ENCODE data around the gene MAGEE2. TPM values are rescaled to one million over a fixed set of nuclear protein-coding genes. Genes with fewer than 3 reads are reported as not detected.
"Not testable (repeated sequence)": the region's sequence is repeated elsewhere in the genome, so short reads cannot be mapped to it uniquely, and the experiment has no call there.

Gene MAGEE2
- total RNA-seq (under 1 TPM; 0.24 to 0.29 TPM), polyA plus RNA-seq (ENCODE audit: insufficient read length in 6 of 6) (1 to 10 TPM in 4 of 6 donors, under 1 TPM in 2; 0.71 to 1.2 (median 1.1) TPM)
- long read RNA-seq, donor 1, partial matches to known transcripts: 0 of 2 reads
- long read RNA-seq, donor 1, other reads (novel, unspliced or antisense): 0 of 2 reads
- long read RNA-seq, donor 2, partial matches to known transcripts: 0 of 1 reads
- long read RNA-seq, donor 2, other reads (novel, unspliced or antisense): 0 of 1 reads
- long read RNA-seq, donor 3, partial matches to known transcripts: 0 of 1 reads
- long read RNA-seq, donor 3, other reads (novel, unspliced or antisense): 0 of 1 reads
- long read RNA-seq, donor 4: 0 reads
- long read RNA-seq, donor 5: 0 reads
- long read RNA-seq, donor 6, partial matches to known transcripts: 0 of 1 reads
- long read RNA-seq, donor 6, other reads (novel, unspliced or antisense): 0 of 1 reads
- long read RNA-seq, donor 7: 0 reads
- long read RNA-seq, donor 8: 0 reads
- long read RNA-seq, donor 9: 0 reads
- long read RNA-seq, donor 10: 0 reads
- long read RNA-seq, donor 11, partial matches to known transcripts: 0 of 1 reads
- long read RNA-seq, donor 11, other reads (novel, unspliced or antisense): 0 of 1 reads
- long read RNA-seq, donor 12: 0 reads

DNA sequence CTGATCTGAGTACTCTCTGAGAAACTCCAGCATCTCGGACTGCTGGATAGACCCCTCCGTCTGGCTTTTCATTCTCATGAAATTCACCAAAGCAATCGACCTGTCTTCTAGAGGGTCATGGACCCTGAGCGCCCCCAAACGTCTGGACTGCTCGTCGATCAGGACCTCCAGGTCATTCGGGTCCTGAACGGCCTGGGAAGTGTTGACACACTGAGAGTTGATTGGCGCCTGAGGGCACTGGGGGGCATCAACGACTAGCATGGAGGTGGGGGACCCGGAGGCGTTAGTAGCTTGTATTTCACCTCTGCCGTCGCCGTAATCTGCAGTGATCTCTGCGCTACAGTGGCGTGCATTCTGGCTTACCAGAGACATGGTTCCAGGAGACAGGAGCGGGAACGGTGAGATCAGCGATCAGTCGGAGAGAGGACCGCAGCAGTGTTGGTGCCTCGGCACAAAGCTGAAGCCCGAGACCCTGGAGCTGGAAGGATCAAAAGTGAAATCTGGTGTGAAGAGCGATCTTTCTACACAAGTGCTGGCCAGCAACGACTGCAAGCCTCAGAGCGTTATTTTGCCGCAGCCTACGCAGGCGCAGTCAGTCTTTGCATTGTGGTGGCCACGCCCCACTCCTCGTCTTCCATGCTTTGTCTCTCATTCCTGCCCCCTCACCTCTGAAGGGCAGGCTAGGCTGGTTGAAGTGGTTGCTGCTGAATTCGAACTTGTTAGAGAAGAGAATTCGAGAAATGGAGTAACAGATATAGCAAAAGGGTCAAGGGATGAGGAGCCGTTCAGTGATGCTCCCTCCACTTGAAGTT lies at the start of gene MAGEE2:
MAGEE2 (minus strand) TSS at position 575 of the 812 bp plus-strand sequence; CDS start at position 372, 203 bp downstream.
- intact Hi-C loops (cut with DNase I): no loop called here

DNA sequence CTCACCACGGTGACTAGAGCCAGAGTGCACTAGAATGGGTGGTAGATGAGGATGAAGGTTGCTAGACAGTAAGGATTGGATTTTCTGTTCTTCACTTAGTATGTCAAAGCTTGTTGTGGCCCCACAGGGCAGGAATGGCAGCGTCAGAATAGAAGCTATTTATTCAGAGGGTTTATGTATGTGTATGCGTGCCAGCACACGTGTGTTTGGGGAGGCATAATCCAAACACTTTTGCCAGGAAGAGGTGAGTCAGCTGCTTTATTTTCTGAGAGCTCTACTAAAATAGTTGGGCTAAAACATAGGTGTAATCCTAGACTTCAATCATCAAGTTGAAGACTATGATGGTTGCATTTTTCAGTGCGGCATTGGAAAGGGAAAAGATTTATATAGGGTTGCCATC lies 1.2 kb upstream of the MAGEE2 start:
- H3K4me1 ChIP-seq: no peaks in the 10 kb centered on the region
- H3K36me3 ChIP-seq: no peaks in the 10 kb centered on the region
- intact Hi-C loops (cut with DNase I): no loop called here
- H3K27me3 ChIP-seq: no peaks in the 10 kb centered on the region
- ATAC-seq: no peak
- no peak for DNase-seq
- no peak overlapping the region for H3K4me3 ChIP-seq
- no peaks in the 10 kb centered on the region for H3K9me3 ChIP-seq
- no peak for TF ChIP-seq CTCF (IDR thresholded peaks at IDR 0.05)
- H3K27ac ChIP-seq: no peak overlapping the region

More for the DNA sequence above, at the start of gene MAGEE2:
- no peaks in the 10 kb centered on the region for H3K36me3 ChIP-seq
- H3K27ac ChIP-seq: no peak within 1 kb of the TSS
- ATAC-seq (peak; percentile 87), DNase-seq (peak in 2 of 4 donors; percentile 10 to 33)
- H3K9me3 ChIP-seq: no peaks in the 10 kb centered on the region
- no peak for TF ChIP-seq CTCF (IDR thresholded peaks at IDR 0.05)
- H3K4me1 ChIP-seq: no peaks in the 10 kb centered on the region
- no peaks in the 10 kb centered on the region for H3K27me3 ChIP-seq
- peak within 1 kb of the TSS; percentile 8 to 17 for H3K4me3 ChIP-seq

GRCh38 chrX:75781611-75782010 lies 3.4 kb downstream of the MAGEE2 start:
- no peak for ATAC-seq
- H3K36me3 ChIP-seq: no peaks in the 10 kb centered on the region
- peak in 2 of 4 donors; percentile 9 to 26 for DNase-seq

DNA sequence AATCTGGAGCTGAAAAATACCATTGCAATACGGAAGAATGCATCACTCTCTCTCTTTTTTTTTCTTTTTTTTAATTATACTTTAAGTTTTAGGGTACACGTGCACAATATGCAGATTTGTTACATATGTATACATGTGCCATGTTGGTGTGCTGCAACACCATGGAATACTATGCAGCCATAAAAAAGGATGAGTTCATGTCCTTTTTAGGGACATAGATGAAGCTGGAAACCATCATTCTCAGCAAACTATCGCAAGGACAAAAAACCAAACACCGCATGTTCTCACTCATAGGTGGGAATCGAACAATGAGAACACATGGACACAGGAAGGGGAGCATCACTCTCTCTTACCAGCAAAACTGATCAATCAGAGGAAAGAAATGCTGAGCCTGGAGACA lies 17.0 kb downstream of the MAGEE2 start:
- H3K4me1 ChIP-seq; H3K9me3 ChIP-seq; H3K36me3 ChIP-seq; intact Hi-C loops (cut with DNase I); H3K27ac ChIP-seq; ATAC-seq; H3K27me3 ChIP-seq; H3K4me3 ChIP-seq; DNase-seq: not testable (repeated sequence)

More at GRCh38 chrX:75781611-75782010, 3.4 kb downstream of the MAGEE2 start:
- H3K4me3 ChIP-seq: no peak overlapping the region
- no peaks in the 10 kb centered on the region for H3K4me1 ChIP-seq
- no peak overlapping the region for H3K27ac ChIP-seq
- no peaks in the 10 kb centered on the region for H3K27me3 ChIP-seq
- intact Hi-C loops (cut with DNase I): no loop called here
- TF ChIP-seq CTCF (IDR thresholded peaks at IDR 0.05): no peak
- no peaks in the 10 kb centered on the region for H3K9me3 ChIP-seq

GRCh38 chrX:75748431-75748830 lies 36.6 kb downstream of the MAGEE2 start:
- H3K27me3 ChIP-seq: no peaks in the 10 kb centered on the region
- no peaks in the 10 kb centered on the region for H3K4me1 ChIP-seq
- TF ChIP-seq CTCF (IDR thresholded peaks at IDR 0.05): no peak
- intact Hi-C loops (cut with DNase I): no loop called here
- H3K9me3 ChIP-seq: peaks cover 0 to 19% of the 10 kb centered on the region in 2 donors
- no peak for ATAC-seq
- DNase-seq: no peak
- H3K36me3 ChIP-seq: no peaks in the 10 kb centered on the region
- no peak overlapping the region for H3K4me3 ChIP-seq
- no peak overlapping the region for H3K27ac ChIP-seq

All from left lung (tissue), 14 donors.